GM12878 (cell line): ENCODE measurements around the gene SETD2. TPM values are rescaled to one million over a fixed set of nuclear protein-coding genes. Genes with fewer than 3 reads are reported as not detected.
A peak's percentile ranks its signal among the peaks of the same experiment; 100 is the strongest.

Source experiments
- ATAC-seq: fragments of 200-7000 bp; cut with Tn5 transposase; 3 replicates; pipeline ENCODE4 v1.9.1; 2020; ENCODE audit warnings: mild to moderate bottlenecking, moderate library complexity
- BruUV-seq: library from RNA; stranded (reverse); fragments of 400-500 nt; replicated peaks from 2 replicates; lab custom pipeline; 2021; lab: Mats Ljungman, UMichigan
- CTCF ChIA-PET: fragments of 300-600 bp; sonication (Branson Sonifier 250); formaldehyde crosslinking; extraction: SDS; loops from one replicate; lab custom pipeline; 2021; ENCODE audit warnings: inconsistent platforms; lab: Yijun Ruan, JAX
- POLR2A ChIA-PET: fragments of 350-600 bp; formaldehyde crosslinking; extraction: SDS; loops from one replicate; lab custom pipeline; 2021; ENCODE audit warnings: inconsistent platforms; lab: Charles Lee
- RAD21 ChIA-PET: fragments of 300-600 bp; sonication (Branson Sonifier 250); formaldehyde crosslinking; loops from one replicate; lab custom pipeline; 2023; ENCODE audit warnings: antibody characterized with exemption; ENCODE audit not compliant: unreplicated experiment; lab: Charles Lee
- SMC1A ChIA-PET: fragments of 300-600 bp; sonication (Branson Sonifier 250); formaldehyde crosslinking; loops from one replicate; lab custom pipeline; 2023; ENCODE audit not compliant: unreplicated experiment, uncharacterized antibody; lab: Charles Lee
- DNase-seq: peaks from one replicate; pipeline ENCODE4 v3.0.0-alpha.2; 2011; ENCODE audit warnings: low read depth, low spot score
- FAIRE-seq: peaks from 3 replicates; lab custom pipeline; 2011; peaks lifted over from hg19 to GRCh38; lab: Jason Lieb, UNC
- H2AFZ ChIP-seq: 2 replicates; pipeline ENCODE4 v1.6.0; 2011; ENCODE audit warnings: low read depth, low read length, control low read depth; ENCODE audit not compliant: control insufficient read depth
- H3K27ac ChIP-seq: 2 replicates; pipeline ENCODE4 v1.5.1; 2011; ENCODE audit warnings: control low read depth; ENCODE audit not compliant: control insufficient read depth, insufficient read depth
- H3K27me3 ChIP-seq, 2 experiments: replicated peaks in 1 of 2; 2 replicates each; pipeline versions ENCODE4 v1.6.0 to v1.6.1; 2011; ENCODE audit warnings: low read length in 1 of 2; ENCODE audit not compliant: control insufficient read depth in 2 of 2, insufficient read depth in 2 of 2
- H3K36me3 ChIP-seq, 2 experiments: 2 replicates each; pipeline ENCODE4 v1.5.1; 2011; ENCODE audit warnings: low read length in 1 of 2; ENCODE audit not compliant: control insufficient read depth in 2 of 2, insufficient read depth in 2 of 2
- H3K4me1 ChIP-seq: 2 replicates; pipeline ENCODE4 v1.6.1; 2011; ENCODE audit warnings: mild to moderate bottlenecking, low read length, moderate library complexity, mixed read lengths; ENCODE audit not compliant: control insufficient read depth, insufficient read depth
- H3K4me2 ChIP-seq: 2 replicates; pipeline ENCODE4 v1.6.0; 2011; ENCODE audit warnings: control low read depth; ENCODE audit not compliant: control insufficient read depth, insufficient read depth
- H3K4me3 ChIP-seq: fragments of 200-600 bp; sonication (generic); 2 replicates; pipeline ENCODE4 v1.5.1; 2016
- H3K79me2 ChIP-seq: 2 replicates; pipeline ENCODE4 v1.6.0; 2011; ENCODE audit warnings: low read length; ENCODE audit not compliant: control insufficient read depth, insufficient read depth
- H3K9ac ChIP-seq: 2 replicates; pipeline ENCODE4 v1.8.0; 2011; ENCODE audit warnings: low read length, control low read depth, mixed read lengths; ENCODE audit not compliant: control insufficient read depth, insufficient read depth
- H3K9me3 ChIP-seq: replicated peaks from 3 replicates; pipeline ENCODE4 v1.5.1; 2011; ENCODE audit warnings: mild to moderate bottlenecking, low read length; ENCODE audit not compliant: control insufficient read depth, insufficient read depth
- H4K20me1 ChIP-seq: 2 replicates; pipeline ENCODE4 v1.6.0; 2011; ENCODE audit not compliant: control insufficient read depth, insufficient read depth
- BCL11A ChIP-seq: IDR thresholded peaks from 2 replicates; pipeline ENCODE4 v1.6.1; 2011; ENCODE audit warnings: low read depth, low read length
- FOS ChIP-seq: IDR thresholded peaks from 3 replicates; pipeline ENCODE4 v1.6.1; 2011; ENCODE audit warnings: borderline replicate concordance; ENCODE audit not compliant: insufficient read length; ENCODE audit errors: extremely low read depth
- MEF2A ChIP-seq: IDR thresholded peaks from 2 replicates; pipeline ENCODE4 v1.6.1; 2011; ENCODE audit warnings: low read depth, mild to moderate bottlenecking, low read length, moderate library complexity; ENCODE audit not compliant: insufficient read depth
- NFYA ChIP-seq: IDR thresholded peaks from 2 replicates; pipeline ENCODE4 v1.6.1; 2011; ENCODE audit warnings: low read depth, mild to moderate bottlenecking, low read length, improper control_type of control experiment, borderline replicate concordance
- POLR2AphosphoS5 ChIP-seq: IDR thresholded peaks from 2 replicates; pipeline ENCODE4 v1.6.1; 2011; ENCODE audit warnings: mild to moderate bottlenecking, low read length, inconsistent platforms
- SIN3A ChIP-seq: IDR thresholded peaks from 2 replicates; pipeline ENCODE4 v1.6.1; 2012; ENCODE audit warnings: low read depth, low read length, improper control_type of control experiment
- SMAD1 ChIP-seq: fragments of 450-650 bp; IDR thresholded peaks from 2 replicates; pipeline ENCODE4 v1.6.1; 2018; ENCODE audit warnings: mild to moderate bottlenecking, low read depth; ENCODE audit not compliant: partially characterized antibody
- SREBF2 ChIP-seq: IDR thresholded peaks from 2 replicates; pipeline ENCODE4 v1.6.1; 2012; ENCODE audit warnings: mild to moderate bottlenecking, low read length
- SUPT20H ChIP-seq: IDR thresholded peaks from 2 replicates; pipeline ENCODE4 v1.6.1; 2011; ENCODE audit warnings: low read depth, mild to moderate bottlenecking, low read length, moderate library complexity, borderline replicate concordance; ENCODE audit not compliant: control insufficient read depth
- YY1 ChIP-seq: IDR thresholded peaks from 2 replicates; pipeline ENCODE4 v1.6.1; 2011; ENCODE audit warnings: low read depth, mild to moderate bottlenecking, low read length
- WGBS: methylation state at CpG from one replicate; pipeline ENCODE4 v1.1.6; 2016; ENCODE audit warnings: low lambda C conversion rate; ENCODE audit not compliant: insufficient replicate concordance, insufficient coverage; ENCODE audit errors: missing lambda C conversion rate; 5-methylcytosine and 5-hydroxymethylcytosine counted together
- in situ Hi-C: fragments of 300-500 bp; cut with MboI; formaldehyde crosslinking; loops from 9 replicates; pipeline ENCODE4 v1.14.3; 2018; ENCODE audit warnings: mixed read lengths
- intact Hi-C: fragments of 100-400 bp; cut with micrococcal nuclease; formaldehyde crosslinking; loops from one replicate; pipeline ENCODE4 v1.14.2; 2022; ENCODE audit not compliant: unreplicated experiment
- polyA plus RNA-seq, 11 experiments: library from polyadenylated mRNA; depleted of rRNA in 4 of 11; unstranded in 6 of 11; stranded (reverse) in 5 of 11; fragments of >200 nt; fragmentation: Nextera tagmentation in 4 of 11; fragmentation: Illumina TruSeq in 1 of 11; extraction: Ambion mirVana in 4 of 11; extraction: Trizol in 1 of 11; gene quantifications; 1 replicate in 1 of 11; 2 replicates in 10 of 11; pipeline versions ENCODE4 v1.2.1 to v1.2.3, GENCODE V29; 2011 to 2016; ENCODE audit warnings: inconsistent platforms in 2 of 11, missing spikeins in 2 of 11, low read depth in 1 of 11
- total RNA-seq, 4 experiments: library from RNA; depleted of rRNA in 3 of 4; stranded (reverse); fragments of >200 nt in 3 of 4; fragmentation: Illumina TruSeq in 1 of 4; extraction: Trizol in 1 of 4; gene quantifications; 2 replicates each; pipeline versions ENCODE4 v1.2.1 to v1.2.3, GENCODE V29; 2013 to 2021
- TF ChIP-seq, protein P1 (sequence below): fragments of 450-650 bp; IDR thresholded peaks from 2 replicates; pipeline ENCODE4 v1.6.1; 2016; ENCODE audit warnings: mild to moderate bottlenecking

The SETD2 gene
- total and polyA plus RNA-seq, 10 of the 15 experiments (the other 5 are each of a cell fraction or from before 2014, with no cell fraction given), result 8.4 to 44.9 (median 24.5) TPM

DNA sequence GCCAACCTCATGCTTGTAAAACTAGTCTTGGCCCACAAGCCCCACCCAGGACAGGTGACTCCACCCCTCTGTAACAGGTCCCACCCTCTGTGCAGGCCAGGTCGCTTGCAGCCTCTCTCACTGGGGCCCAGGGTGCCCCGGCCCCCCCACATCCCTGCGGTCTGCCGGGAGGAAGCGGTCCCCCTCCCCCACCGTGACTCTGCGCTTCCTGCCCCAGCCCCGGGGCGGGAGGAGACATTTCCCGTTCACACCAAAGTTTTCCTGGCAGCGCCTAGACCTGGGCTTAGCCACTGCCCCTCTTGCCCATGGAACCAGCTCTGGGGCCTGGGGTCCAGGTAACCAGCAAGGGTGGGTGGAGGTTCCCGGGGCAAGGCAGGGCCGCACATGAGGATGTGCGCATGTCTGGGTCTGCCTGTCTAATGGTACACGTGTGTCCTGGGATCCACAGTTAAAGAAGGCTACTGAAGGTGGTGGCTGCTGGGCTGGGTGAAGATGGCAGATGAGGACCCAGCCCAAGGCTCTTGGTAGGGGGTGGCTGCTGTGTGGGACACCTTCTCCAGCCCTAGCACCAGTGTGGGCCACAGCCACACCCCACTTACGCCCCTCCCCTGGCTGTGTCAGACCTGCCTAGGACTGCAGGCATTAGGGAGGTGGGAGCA, 176.0 kb downstream of the SETD2 start (continued):
- TF ChIP-seq SMAD1 (peak; percentile 40), FOS (no peak), SUPT20H (no peak), SREBF2 (no peak), BCL11A (0 out of 2 replicates have a peak, but pooled peaks have one; percentile 26), MEF2A (peak; percentile 55; the same call in 1 of the 2 replicates), SIN3A (no peak)
- TF ChIP-seq, protein P1, sequence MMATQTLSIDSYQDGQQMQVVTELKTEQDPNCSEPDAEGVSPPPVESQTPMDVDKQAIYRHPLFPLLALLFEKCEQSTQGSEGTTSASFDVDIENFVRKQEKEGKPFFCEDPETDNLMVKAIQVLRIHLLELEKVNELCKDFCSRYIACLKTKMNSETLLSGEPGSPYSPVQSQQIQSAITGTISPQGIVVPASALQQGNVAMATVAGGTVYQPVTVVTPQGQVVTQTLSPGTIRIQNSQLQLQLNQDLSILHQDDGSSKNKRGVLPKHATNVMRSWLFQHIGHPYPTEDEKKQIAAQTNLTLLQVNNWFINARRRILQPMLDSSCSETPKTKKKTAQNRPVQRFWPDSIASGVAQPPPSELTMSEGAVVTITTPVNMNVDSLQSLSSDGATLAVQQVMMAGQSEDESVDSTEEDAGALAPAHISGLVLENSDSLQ, result no peak

DNA sequence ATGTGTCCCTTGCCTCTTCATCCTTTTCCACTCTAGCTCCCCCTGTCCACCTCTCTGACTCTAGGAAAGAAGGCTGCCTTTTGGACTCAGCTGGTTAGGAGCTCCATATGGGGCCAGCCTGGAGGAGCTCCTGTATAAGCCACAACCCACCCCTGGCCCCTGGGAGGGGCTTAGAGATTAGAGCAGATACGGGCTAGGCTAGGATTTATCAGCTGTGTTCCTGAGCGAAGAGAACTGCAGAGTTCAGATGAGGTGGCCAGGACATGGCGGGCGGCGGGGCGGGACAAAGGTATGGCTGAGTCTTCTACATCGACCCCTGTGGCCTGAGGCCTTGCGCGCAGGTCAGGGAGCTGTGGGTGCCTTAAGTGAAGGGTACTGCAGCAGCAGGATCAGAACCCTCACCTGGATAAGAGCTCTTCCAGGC, 176.6 kb downstream of the SETD2 start:
- DNase-seq (no peak), ATAC-seq (peak; percentile 1; the same call in 2 of the 3 replicates), FAIRE-seq (no peak)
- ChIA-PET RAD21 (interaction anchor here (0.9 to 1.4 kb wide), 12 partner anchors 8 to 78 kb away, joined by 3 to 10 read pairs (median 4); partner anchors contain the start of gene NBEAL2), POLR2A (interaction anchor here (1.0 to 1.6 kb wide), 6 partner anchors 9 to 61 kb away, joined by 4 to 10 read pairs (median 6); partner anchors contain the start of gene NBEAL2), CTCF (interaction anchor here (0.6 to 1.4 kb wide), 4 partner anchors 9 to 57 kb away, joined by 3 to 5 read pairs (median 3); no protein-coding TSS in a partner anchor), SMC1A (interaction anchor here (0.7 to 1.6 kb wide), 12 partner anchors 9 to 177 kb away, joined by 3 to 10 read pairs (median 4); no protein-coding TSS in a partner anchor)
- 32% methylated on average over 9 of the region's 9 CpGs for WGBS
- H3K4me1 ChIP-seq, result peaks cover 62% of the 10 kb centered on the region
- peak overlapping the region; percentile 98 for H3K27ac ChIP-seq
- peaks cover 4 to 10% of the 10 kb centered on the region in 2 experiments; a peak in 3 of 4 replicates for H3K36me3 ChIP-seq
- H3K4me2 ChIP-seq, result peak overlapping the region; percentile 99
- intact Hi-C loops (loop anchor here (1.0 kb wide), 1 partner anchor 11 kb away; the partner anchor contains the start of gene CCDC12), in situ Hi-C loops (no loop called here)
- peak overlapping the region; percentile 54 for H2AFZ ChIP-seq
- peaks cover 54% of the 10 kb centered on the region for H3K79me2 ChIP-seq
- BruUV-seq, result no TSS peak
- H3K27me3 ChIP-seq, result no peaks in the 10 kb centered on the region
- H3K4me3 ChIP-seq, result peak overlapping the region; percentile 57; the same call in 1 of the 2 replicates
- no peaks in the 10 kb centered on the region for H3K9me3 ChIP-seq
- no peak for TF ChIP-seq NFYA
- TF ChIP-seq POLR2AphosphoS5, result peak; percentile 24; the same call in 1 of the 2 replicates
- 0 out of 2 replicates have a peak, but pooled peaks have one; percentile 15 for TF ChIP-seq YY1
- no peaks in the 10 kb centered on the region for H4K20me1 ChIP-seq
- H3K9ac ChIP-seq, result peak overlapping the region; percentile 3; the same call in 1 of the 2 replicates
